C4-2B (cell line): ENCODE results near the gene ACHE.

Source experiments
- H3K27ac ChIP-seq: fragments of 450-650 bp; 2 replicates; pipeline ENCODE4 v1.5.1; 2017
- ZFX ChIP-seq: fragments of 450-650 bp; IDR thresholded peaks from 2 replicates; pipeline ENCODE4 v1.6.1; 2017
- TF ChIP-seq, protein P1 (sequence below): fragments of 450-650 bp; conservative IDR thresholded peaks from 2 replicates; pipeline ENCODE4 v1.5.1; 2017; ENCODE audit warnings: mild to moderate bottlenecking

Gene ACHE

DNA sequence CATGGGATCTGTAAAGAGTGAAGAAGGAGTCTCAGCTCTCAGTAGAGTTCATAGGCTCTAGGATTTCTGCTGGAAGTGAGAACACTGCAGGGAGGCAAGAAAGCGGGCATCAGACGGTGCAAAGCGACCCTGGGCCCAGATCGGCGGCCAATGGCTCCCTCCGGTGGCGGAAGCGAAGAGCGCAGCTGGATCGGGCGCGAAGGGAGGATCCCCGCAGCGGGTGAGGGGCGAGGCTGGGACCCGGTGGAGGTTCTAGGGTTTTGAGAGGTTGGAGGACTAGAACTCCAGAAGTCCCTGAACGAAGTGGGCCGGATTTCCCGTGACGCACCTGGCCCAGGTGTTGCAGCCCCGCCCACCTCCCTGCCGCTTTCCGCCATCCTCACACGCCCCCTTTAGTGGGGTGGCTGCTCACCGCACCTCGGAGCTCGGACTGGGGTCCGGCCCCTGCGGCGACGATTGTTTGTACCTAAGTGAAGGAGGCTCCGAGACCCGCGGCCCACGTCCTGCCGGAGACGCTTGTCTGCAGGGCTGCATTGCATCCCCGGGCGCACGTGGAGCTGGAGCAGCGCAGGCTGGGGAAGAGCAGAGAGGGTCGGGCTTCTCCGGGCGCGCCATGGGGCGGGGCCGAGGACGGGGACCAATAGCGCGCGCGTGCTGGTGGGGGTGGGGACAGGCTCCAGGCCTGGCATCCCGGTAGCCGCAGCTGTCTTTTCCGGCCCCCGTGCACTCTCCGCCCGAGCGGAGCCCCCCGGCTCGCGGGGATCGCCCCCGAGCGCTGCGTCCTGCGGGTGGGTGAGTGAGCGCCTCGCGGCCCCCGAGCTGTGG lies 43.4 kb downstream of the ACHE start, which contains the start of gene SLC12A9:
TSS of gene SLC12A9 (plus strand) at position 666 of the 825 bp plus-strand sequence. CDS start 1,485 bp downstream, outside the sequence.
- peak within 1 kb of the TSS; percentile 71 for H3K27ac ChIP-seq
- TF ChIP-seq, protein P1, sequence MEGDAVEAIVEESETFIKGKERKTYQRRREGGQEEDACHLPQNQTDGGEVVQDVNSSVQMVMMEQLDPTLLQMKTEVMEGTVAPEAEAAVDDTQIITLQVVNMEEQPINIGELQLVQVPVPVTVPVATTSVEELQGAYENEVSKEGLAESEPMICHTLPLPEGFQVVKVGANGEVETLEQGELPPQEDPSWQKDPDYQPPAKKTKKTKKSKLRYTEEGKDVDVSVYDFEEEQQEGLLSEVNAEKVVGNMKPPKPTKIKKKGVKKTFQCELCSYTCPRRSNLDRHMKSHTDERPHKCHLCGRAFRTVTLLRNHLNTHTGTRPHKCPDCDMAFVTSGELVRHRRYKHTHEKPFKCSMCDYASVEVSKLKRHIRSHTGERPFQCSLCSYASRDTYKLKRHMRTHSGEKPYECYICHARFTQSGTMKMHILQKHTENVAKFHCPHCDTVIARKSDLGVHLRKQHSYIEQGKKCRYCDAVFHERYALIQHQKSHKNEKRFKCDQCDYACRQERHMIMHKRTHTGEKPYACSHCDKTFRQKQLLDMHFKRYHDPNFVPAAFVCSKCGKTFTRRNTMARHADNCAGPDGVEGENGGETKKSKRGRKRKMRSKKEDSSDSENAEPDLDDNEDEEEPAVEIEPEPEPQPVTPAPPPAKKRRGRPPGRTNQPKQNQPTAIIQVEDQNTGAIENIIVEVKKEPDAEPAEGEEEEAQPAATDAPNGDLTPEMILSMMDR, result peak; percentile 96
- peak; percentile 41; the same call in 1 of the 2 replicates for TF ChIP-seq ZFX

DNA sequence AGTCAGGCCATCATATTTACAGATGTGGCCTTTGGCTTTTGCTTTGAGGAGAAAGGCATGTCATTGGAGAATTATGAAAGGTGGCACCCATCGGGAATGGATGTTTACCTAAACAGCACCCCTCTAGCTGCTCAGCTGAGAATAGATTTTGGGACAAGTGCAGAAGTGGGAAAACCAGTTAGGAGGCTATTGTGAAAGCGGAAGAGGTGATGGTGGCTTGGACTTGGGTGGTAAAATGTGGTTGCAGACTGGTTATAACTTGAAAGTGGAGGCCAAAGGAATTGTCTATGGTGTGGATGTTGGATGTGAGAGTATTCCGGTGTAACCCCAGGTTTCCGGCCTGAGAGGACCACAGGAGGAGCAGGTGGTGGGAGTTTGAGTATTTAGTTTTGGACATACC lies 48.3 kb downstream of the ACHE start:
- TF ChIP-seq, protein P1, result no peak
- no peak for TF ChIP-seq ZFX
- no peak overlapping the region for H3K27ac ChIP-seq

DNA sequence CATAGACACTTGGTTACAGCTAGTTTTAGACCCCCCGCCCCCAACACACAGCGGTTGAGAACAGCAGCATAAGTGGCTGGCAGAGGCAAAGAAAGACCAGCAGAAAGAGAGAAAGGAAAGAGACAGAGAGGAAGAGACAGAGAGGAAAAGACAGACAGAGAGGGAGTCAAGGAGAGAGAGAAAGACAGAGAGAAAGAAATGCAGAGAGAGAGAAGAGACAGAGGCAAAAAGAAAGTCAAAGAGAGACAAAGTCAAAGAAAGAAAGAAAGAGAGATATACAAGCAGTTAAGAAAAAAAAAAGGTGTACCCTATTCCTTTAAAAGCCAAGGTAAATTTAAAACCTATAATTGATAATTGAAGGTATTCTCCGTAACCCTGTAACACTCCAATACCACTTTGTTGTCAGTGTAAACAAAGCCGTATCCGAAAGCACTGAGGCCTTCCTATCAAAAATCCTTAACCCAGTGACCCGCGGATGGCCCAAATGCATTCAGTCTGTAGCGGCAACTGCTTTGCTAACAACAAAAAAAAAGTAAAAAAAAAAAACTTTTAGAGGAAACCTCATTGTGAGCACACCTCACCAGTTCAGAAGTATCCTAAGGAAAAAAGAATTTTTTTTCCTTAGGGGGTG lies 55.1 kb downstream of the ACHE start:
- H3K27ac ChIP-seq, result no peak overlapping the region
- TF ChIP-seq, protein P1, result no peak
- no peak for TF ChIP-seq ZFX
